Memory B cell (primary cell): Measurements from ENCODE around the gene PCSK1N.
A peak's percentile ranks its signal among the peaks of the same experiment; 100 is the strongest.
"Not testable (repeated sequence)": the region's sequence is repeated elsewhere in the genome, so short reads cannot be mapped to it uniquely, and the experiment has no call there.

Experiments used
- ATAC-seq: fragments of 150-1000 bp; cut with Tn5 transposase; 2 replicates; pipeline ENCODE4 v1.10.0; 2021; ENCODE audit warnings: low read depth, mild to moderate bottlenecking, moderate library complexity
- DNase-seq, 2 donors: peaks; one replicate each; pipeline ENCODE4 v3.0.0; 2022; ENCODE audit warnings: low spot score in 2 of 2
- H3K27ac Mint-ChIP-seq: one replicate; pipeline ENCODE4 v1.8.0; 2022; ENCODE audit warnings: mild to moderate bottlenecking, moderate library complexity, mixed read lengths
- H3K27me3 Mint-ChIP-seq: one replicate; pipeline ENCODE4 v1.8.0; 2022; ENCODE audit warnings: mixed read lengths
- H3K36me3 Mint-ChIP-seq: one replicate; pipeline ENCODE4 v1.8.0; 2022; ENCODE audit warnings: mild to moderate bottlenecking, mixed read lengths
- H3K4me1 Mint-ChIP-seq: one replicate; pipeline ENCODE4 v1.8.0; 2022; ENCODE audit warnings: mixed read lengths
- H3K4me3 Mint-ChIP-seq: one replicate; pipeline ENCODE4 v1.8.0; 2022; ENCODE audit warnings: mild to moderate bottlenecking, moderate library complexity, mixed read lengths
- H3K9me3 Mint-ChIP-seq: one replicate; pipeline ENCODE4 v1.8.0; 2022; ENCODE audit warnings: mixed read lengths

The PCSK1N gene

DNA sequence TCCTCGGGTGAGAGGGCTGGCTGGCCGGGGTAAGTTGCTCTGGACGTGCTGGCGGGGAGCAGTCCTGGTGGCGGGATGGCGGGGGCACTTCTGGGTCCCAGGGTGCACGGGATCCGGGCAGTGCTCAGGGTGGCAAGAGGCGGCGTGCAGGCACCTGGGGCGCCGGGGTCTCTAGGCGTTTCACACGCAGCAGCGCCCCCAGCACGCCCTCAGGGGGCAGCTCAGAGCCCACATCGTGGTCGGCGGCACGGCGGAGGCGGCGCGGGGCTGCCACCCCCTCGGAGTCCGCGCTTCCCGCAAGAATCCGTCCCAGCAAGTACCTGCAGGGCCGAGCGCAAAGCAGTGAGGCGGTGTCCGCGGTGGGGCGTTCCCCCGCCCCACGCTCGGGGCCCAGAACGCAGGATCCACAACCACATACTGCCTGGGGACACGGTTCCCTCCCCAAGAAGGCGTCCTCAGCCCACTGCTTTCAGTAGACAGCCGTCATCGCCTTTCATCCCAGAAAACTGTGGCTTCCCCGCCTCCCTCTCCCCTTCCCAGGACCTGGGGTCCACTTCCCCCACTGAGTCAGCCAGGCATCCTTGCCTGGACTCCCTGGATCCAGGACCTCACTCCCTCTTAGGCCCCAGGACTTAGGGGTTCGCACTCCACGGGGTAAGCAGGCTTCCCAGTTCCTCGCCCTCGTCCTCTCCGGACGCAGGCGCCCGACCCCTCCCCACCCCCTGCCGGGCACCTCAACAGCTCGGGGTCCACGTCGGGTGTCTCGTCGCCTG is 4.1 kb downstream of the PCSK1N start:
- Mint-ChIP-seq H3K27me3 (peaks cover 21% of the 10 kb centered on the region), H3K36me3 (peaks cover 5% of the 10 kb centered on the region), H3K4me1 (peaks cover 9% of the 10 kb centered on the region), H3K9me3 (no peaks in the 10 kb centered on the region), H3K4me3 (no peak overlapping the region), H3K27ac (no peak overlapping the region)
- ATAC-seq, result no peak
- no peak for DNase-seq

DNA sequence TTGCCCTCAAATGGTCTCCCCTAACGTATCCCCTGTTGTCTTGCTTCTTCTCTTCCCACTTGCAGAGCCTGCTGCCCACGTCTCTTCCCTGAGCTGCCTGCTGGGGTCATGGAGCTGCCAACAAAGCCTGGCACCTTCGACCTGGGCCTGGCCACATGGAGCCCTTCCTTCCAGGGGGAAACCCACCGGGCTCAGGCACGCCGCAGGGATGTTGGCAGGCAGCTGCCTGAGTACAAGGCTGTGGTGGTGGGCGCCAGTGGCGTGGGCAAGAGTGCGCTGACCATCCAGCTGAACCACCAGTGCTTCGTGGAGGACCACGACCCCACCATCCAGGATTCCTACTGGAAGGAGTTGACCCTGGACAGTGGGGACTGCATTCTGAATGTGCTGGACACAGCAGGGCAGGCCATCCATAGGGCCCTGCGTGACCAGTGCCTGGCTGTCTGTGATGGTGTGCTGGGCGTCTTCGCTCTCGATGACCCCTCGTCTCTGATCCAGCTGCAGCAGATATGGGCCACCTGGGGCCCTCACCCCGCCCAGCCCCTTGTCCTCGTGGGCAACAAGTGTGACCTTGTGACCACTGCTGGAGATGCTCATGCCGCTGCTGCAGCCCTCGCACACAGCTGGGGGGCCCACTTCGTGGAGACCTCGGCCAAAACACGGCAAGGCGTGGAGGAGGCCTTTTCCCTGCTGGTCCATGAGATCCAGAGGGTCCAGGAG is 6.2 kb downstream of the PCSK1N start:
- DNase-seq (no peak), ATAC-seq (no peak)
- Mint-ChIP-seq H3K36me3 (peaks cover 16% of the 10 kb centered on the region), H3K27me3 (peaks cover 14% of the 10 kb centered on the region), H3K9me3 (no peaks in the 10 kb centered on the region), H3K4me3 (no peak overlapping the region), H3K27ac (no peak overlapping the region), H3K4me1 (peaks cover under 1% of the 10 kb centered on the region)

DNA sequence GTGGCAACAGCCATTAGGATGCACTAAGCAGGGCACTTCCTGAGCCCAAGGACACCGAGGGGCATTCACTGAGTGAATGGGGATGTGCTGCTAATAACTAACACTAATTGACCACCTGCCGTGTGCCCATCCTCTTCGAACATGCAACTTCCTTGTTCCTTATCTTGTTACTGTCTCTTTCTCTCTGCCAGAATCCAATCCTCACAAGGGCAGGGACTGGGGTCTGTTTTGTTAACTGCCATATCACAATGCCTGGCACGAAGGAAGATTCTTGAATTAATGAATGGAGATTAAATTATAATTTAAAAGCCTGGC is 7.8 kb downstream of the PCSK1N start:
- H3K4me3 Mint-ChIP-seq, result peak overlapping the region; percentile 55
- ATAC-seq, result no peak
- DNase-seq, result no peak
- H3K27me3 Mint-ChIP-seq, result peaks cover 12% of the 10 kb centered on the region
- no peaks in the 10 kb centered on the region for H3K4me1 Mint-ChIP-seq
- H3K9me3 Mint-ChIP-seq, result no peaks in the 10 kb centered on the region
- H3K36me3 Mint-ChIP-seq, result peaks cover 16% of the 10 kb centered on the region
- no peak overlapping the region for H3K27ac Mint-ChIP-seq

DNA sequence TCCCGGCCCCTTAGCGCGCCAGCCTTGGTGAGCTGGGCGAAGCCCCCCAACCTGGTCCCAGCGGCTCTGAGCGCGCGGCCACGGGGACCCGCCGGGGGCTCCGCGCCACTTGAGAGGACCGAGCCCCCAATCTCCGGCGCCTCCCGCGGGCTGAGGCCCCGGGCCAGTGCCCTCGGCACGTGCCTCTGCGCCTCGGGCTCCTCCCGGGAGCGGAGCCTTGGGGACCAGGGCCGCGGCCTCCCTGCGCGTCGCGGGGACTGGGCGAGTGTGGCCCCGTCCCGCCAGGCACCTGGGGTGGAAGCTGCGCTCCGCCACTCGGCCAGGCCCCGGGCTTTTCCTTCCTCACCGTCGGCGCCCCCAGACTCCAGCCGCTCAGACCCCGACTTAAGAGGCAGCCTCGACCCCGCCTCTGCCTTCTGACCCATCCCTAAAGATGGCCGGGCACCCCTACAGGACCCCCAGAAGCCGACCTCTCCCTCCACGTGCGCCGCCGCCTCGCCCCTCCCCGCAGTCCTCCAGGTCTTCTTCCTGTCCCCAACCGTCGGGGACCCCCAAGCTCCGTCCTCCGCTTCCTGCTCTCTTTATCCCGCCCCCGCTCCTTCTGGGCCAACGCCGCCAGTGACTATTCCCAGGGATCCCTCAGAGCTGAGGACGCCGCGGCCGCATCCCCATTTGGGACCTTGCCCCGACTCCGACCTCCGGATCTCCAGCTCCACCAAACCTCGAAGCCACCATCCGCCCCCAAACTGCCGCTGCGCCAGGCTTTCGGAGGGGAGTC is 8.3 kb downstream of the PCSK1N start:
- peaks cover 12% of the 10 kb centered on the region for H3K27me3 Mint-ChIP-seq
- no peak overlapping the region for H3K27ac Mint-ChIP-seq
- DNase-seq (no peak), ATAC-seq (peak; percentile 19)
- no peaks in the 10 kb centered on the region for H3K4me1 Mint-ChIP-seq
- no peaks in the 10 kb centered on the region for H3K9me3 Mint-ChIP-seq
- H3K4me3 Mint-ChIP-seq, result peak overlapping the region; percentile 55
- peaks cover 17% of the 10 kb centered on the region for H3K36me3 Mint-ChIP-seq

DNA sequence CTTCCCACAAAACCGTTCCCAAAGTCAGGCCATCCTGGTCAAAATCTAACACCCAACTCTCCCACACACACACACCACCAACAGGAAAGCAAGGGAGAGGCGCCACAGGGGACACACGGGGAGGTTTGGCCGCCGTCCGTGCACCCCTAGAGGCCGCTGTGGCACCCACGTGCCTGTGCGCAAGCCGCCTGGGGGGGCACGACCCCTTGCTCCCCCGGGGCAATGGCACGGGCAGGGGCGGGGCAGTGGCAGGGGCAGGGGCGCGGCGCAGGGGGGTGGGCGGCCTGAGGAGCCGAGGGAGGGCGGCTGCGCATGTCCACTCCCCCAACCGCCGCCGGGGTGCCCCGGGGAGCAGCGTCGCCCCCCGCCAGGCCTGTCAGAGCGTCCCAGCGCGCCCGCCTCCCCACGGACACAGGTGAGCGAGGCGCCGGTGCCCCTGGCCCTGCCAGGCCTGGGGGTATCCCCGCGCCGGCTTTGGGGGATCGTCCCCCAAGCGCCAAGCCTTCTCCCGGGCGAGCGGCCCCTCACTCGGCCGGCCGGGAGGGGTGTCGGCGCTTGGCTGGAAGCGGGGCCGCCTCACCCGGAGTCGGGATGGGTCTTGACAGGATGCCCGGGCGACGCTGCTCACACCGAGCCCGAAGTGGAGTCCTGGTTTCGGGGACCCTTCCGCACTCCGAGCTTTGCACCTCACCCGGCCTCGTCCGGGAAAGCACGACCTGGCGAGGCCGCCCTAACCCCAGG is 9.1 kb downstream of the PCSK1N start, which contains the start of gene ERAS:
TSS of gene ERAS (plus strand) at position 379 of the 741 bp plus-strand sequence. CDS start 2,611 bp downstream, outside the sequence.
- H3K4me3 Mint-ChIP-seq, result peak within 1 kb of the TSS; percentile 55
- DNase-seq (no peak), ATAC-seq (peak; percentile 71)
- H3K36me3 Mint-ChIP-seq, result peaks cover 20% of the 10 kb centered on the region
- no peaks in the 10 kb centered on the region for H3K4me1 Mint-ChIP-seq
- H3K9me3 Mint-ChIP-seq, result no peaks in the 10 kb centered on the region
- H3K27ac Mint-ChIP-seq, result no peak within 1 kb of the TSS
- peaks cover 12% of the 10 kb centered on the region for H3K27me3 Mint-ChIP-seq

DNA sequence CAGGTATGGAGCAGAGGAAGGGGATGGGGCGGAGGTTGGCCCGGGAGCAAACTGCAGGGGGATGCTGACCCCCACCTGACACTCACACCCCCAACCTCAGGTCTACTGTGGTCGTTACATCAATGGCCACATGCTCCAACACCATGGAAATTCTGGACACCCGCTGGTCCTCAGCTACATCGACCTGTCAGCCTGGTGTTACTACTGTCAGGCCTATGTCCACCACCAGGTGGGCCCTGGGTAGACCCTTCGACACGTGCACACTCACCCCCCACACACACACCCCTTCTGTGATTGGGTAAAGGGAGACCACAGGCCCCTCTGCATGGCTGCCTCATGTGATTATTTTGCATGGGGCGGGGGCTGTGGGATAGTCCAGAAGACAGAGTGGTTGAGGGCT is 11.3 kb downstream of the PCSK1N start:
- no peak for DNase-seq
- ATAC-seq, result no peak
- Mint-ChIP-seq H3K9me3 (no peaks in the 10 kb centered on the region), H3K27ac (no peak overlapping the region), H3K36me3 (peaks cover 25% of the 10 kb centered on the region), H3K27me3 (peaks cover 9% of the 10 kb centered on the region), H3K4me3 (no peak overlapping the region), H3K4me1 (no peaks in the 10 kb centered on the region)

DNA sequence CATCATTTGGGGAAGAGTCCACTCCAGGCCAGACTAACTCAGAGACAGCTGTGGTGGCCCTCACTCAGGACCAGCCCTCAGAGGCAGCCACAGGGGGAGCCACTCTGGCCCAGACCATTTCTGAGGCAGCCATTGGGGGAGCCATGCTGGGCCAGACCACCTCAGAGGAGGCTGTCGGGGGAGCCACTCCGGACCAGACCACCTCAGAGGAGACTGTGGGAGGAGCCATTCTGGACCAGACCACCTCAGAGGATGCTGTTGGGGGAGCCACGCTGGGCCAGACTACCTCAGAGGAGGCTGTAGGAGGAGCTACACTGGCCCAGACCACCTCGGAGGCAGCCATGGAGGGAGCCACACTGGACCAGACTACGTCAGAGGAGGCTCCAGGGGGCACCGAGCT is 12.4 kb downstream of the PCSK1N start:
- peaks cover 25% of the 10 kb centered on the region for H3K36me3 Mint-ChIP-seq
- H3K4me1 Mint-ChIP-seq, result no peaks in the 10 kb centered on the region
- no peak for ATAC-seq
- H3K4me3 Mint-ChIP-seq, result no peak overlapping the region
- peaks cover 7% of the 10 kb centered on the region for H3K27me3 Mint-ChIP-seq
- DNase-seq, result no peak
- H3K9me3 Mint-ChIP-seq, result no peaks in the 10 kb centered on the region
- H3K27ac Mint-ChIP-seq, result no peak overlapping the region

DNA sequence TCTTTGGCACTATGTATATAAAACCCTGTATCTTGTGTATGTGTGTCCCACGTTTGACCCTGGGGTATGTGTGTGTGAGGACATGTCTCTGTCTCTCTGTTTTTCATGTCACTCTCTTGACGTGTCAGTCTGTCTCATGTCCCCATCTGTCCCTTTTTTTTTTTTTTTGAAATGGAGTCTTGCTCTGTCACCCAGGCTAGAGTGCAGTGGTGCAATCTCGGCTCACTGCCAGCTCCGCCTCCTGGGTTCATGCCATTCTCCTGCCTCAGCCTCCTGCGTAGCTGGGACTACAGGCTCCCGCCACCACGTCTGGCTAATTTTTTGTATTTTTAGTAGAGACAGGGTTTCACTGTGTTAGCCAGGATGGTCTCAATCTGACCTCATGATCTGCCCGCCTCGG is 16.0 kb downstream of the PCSK1N start:
- not testable (repeated sequence) for H3K4me1 Mint-ChIP-seq, H3K4me3 Mint-ChIP-seq, DNase-seq, H3K9me3 Mint-ChIP-seq, H3K27me3 Mint-ChIP-seq, H3K27ac Mint-ChIP-seq, ATAC-seq
- H3K36me3 Mint-ChIP-seq, result peaks cover 12% of the 10 kb centered on the region

DNA sequence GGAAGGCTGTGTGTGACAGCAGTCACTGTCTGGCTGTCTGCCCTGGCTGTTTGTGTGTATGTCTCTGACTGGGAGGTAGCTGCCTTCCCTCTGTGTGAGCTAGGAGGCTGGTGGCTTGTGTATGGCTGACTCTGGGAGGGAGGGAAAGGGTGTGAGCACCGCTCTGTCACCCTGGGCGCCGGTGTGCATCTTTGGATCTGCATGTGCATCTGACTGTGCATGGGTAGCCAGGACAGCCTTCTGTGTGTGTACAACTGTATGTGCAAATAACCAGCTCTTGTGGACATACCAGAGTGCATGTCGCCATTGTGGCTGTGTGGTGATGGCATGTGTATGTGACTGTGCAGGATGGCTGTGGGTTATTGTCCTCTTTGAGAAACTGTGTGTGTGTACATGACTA is 16.5 kb downstream of the PCSK1N start:
- DNase-seq, result no peak
- Mint-ChIP-seq H3K27me3 (no peaks in the 10 kb centered on the region), H3K36me3 (peaks cover 14% of the 10 kb centered on the region), H3K4me3 (no peak overlapping the region), H3K9me3 (no peaks in the 10 kb centered on the region), H3K27ac (no peak overlapping the region), H3K4me1 (peaks cover 2% of the 10 kb centered on the region)
- no peak for ATAC-seq

DNA sequence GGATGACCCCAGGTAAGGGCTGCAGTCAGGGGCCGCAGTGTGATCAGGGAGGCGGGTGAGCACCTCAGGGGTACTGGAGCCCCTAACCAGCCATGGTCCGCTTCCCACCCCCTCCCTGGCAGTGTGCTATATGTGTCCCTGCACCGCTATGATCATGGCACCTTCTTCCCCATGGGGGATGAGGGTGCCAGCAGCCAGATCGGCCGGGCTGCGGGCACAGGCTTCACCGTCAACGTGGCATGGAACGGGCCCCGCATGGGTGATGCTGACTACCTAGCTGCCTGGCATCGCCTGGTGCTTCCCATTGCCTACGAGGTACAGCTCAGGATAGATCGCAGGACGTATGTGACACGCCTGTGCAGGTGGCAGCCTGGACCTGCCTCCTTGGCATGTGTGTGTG is 17.3 kb downstream of the PCSK1N start:
- Mint-ChIP-seq H3K9me3 (no peaks in the 10 kb centered on the region), H3K4me1 (peaks cover 2% of the 10 kb centered on the region), H3K4me3 (no peak overlapping the region), H3K36me3 (peaks cover 17% of the 10 kb centered on the region), H3K27ac (no peak overlapping the region), H3K27me3 (no peaks in the 10 kb centered on the region)
- no peak for ATAC-seq
- DNase-seq, result no peak

DNA sequence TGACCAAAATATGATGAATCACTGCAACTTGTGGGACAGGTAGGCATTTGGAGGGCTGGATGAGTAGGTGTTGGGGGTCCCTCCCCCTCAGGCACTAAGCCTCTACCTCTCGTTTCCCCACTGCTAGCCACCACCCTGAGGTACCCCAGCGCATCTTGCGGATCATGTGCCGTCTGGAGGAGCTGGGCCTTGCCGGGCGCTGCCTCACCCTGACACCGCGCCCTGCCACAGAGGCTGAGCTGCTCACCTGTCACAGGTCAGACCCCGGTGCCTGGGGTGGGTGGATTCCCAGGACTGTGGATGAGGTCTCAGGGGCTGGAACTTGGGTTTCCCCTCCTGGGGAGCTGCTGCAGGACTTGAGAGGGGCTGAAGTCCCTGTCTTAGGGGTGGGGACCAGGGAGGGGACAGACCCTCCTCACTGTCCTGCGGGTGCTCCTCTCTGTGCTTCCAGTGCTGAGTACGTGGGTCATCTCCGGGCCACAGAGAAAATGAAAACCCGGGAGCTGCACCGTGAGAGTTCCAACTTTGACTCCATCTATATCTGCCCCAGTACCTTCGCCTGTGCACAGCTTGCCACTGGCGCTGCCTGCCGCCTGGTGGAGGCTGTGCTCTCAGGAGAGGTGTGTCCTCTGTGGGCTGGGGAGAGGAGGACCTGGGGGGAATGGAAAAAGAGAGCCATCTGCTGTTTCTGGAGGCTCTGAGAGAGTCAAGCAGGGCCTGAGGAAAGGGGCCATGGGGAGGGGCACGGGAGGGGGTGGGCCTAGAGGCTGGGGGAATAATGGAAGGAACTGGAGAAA is 19.2 kb downstream of the PCSK1N start:
- Mint-ChIP-seq H3K4me3 (no peak overlapping the region), H3K27ac (no peak overlapping the region), H3K4me1 (peaks cover 2% of the 10 kb centered on the region), H3K27me3 (no peaks in the 10 kb centered on the region), H3K9me3 (no peaks in the 10 kb centered on the region), H3K36me3 (peaks cover 16% of the 10 kb centered on the region)
- no peak for DNase-seq
- ATAC-seq, result no peak

DNA sequence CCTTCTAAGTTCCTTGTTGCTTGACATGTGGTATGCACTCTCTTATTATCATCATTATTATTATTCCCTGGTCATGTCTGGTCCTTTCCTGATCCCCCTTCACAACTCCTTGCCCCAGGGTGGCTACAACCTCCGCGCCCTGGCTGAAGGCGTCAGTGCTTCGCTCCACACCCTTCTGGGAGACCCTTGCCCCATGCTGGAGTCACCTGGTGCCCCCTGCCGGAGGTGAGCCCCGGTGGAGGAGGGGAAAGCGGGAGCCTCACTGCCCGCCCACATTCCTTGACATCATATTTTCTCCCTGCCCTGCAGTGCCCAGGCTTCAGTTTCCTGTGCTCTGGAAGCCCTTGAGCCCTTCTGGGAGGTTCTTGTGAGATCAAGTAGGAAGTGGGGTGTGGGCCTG is 20.1 kb downstream of the PCSK1N start:
- H3K9me3 Mint-ChIP-seq, result no peaks in the 10 kb centered on the region
- DNase-seq (no peak), ATAC-seq (no peak)
- H3K36me3 Mint-ChIP-seq, result peaks cover 17% of the 10 kb centered on the region
- H3K27ac Mint-ChIP-seq, result no peak overlapping the region
- peaks cover 2% of the 10 kb centered on the region for H3K4me1 Mint-ChIP-seq
- H3K4me3 Mint-ChIP-seq, result no peak overlapping the region
- H3K27me3 Mint-ChIP-seq, result no peaks in the 10 kb centered on the region

DNA sequence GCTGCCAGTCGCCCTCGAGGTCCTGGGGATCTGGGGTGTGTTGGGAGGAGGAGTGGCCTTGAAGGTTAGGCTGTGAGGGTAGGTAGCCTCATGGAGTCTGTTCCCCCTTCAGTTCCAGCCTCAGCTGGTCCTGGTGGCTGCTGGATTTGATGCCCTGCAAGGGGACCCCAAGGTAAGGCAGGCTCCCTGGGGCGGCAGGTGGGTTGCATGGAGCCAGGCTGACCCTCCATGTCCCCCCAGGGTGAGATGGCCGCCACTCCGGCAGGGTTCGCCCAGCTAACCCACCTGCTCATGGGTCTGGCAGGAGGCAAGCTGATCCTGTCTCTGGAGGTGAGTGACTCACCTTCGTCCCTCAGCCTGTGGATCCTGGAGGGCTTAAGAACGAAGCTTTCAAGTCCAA is 20.7 kb downstream of the PCSK1N start:
- Mint-ChIP-seq H3K27ac (no peak overlapping the region), H3K4me1 (peaks cover 2% of the 10 kb centered on the region), H3K9me3 (no peaks in the 10 kb centered on the region), H3K36me3 (peaks cover 15% of the 10 kb centered on the region), H3K4me3 (no peak overlapping the region), H3K27me3 (no peaks in the 10 kb centered on the region)
- ATAC-seq, result no peak
- DNase-seq, result no peak
